Glomerular endothelial cell (primary cell): ENCODE results near the gene SCOC. TPM values are rescaled to one million over a fixed set of nuclear protein-coding genes. Genes with fewer than 3 reads are reported as not detected.
"Not testable (repeated sequence)": the region's sequence is repeated elsewhere in the genome, so short reads cannot be mapped to it uniquely, and the experiment has no call there.

ENCODE experiments used
- DNase-seq: peaks from one replicate; pipeline ENCODE4 v3.0.0-alpha.2; 2011; ENCODE audit warnings: low read depth, low spot score; ENCODE audit errors: extremely low read depth
- total RNA-seq: library from RNA; depleted of rRNA; stranded (reverse); fragments of >200 nt; gene quantifications from 2 replicates; pipeline ENCODE4 v1.2.3, GENCODE V29; 2015

SCOC gene
- total RNA-seq, 1 donor from 2014 or later: 45.7 TPM

- peak; percentile 89 for DNase-seq
These were observed 13.7 kb upstream of the SCOC start for GRCh38 chr4:140359562-140360427.

- no peak for DNase-seq
These were observed 12.3 kb upstream of the SCOC start for GRCh38 chr4:140361099-140361498.

GRCh38 chr4:140363051-140363450, 10.4 kb upstream of the SCOC start:
- DNase-seq: no peak

DNA sequence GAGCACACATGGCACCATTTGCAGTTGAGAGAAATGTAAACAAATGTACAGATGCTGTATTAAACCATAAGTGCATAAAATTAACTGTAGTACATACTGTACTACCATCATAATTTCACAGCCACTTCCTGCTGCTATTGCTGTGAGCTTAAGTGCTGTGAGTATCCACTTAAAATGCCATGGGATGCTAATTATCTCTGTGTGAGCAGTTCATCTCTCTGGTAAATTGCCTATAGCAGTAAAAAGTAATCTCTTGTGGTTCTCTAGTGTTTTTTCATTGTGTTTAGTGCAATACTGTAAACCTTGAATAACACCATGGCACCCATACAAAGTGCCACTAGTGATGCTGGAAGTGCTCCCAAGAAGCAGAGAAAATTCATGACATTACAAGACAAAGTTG, 9.9 kb upstream of the SCOC start:
- no peak for DNase-seq

DNA sequence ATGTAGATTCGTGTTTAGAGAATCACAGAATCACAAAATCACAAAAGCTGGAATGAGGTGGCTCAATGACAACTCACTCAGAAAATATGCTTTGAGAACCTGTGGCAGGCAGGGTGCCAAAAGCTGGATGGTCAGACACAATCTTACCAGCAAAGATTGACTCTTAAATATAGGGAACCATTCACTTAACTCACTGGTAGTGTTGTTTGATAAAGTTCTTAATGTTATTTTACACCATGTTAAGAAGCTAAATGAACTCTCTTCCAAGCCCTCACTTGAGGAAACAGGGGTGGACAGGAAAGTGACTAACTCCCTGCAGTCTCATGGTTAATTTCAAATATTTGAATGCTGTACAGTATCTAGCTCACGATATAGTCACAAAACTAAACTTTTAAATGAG, 5.7 kb upstream of the SCOC start:
- DNase-seq: no peak

- no peak for DNase-seq
These were observed 4.8 kb upstream of the SCOC start for GRCh38 chr4:140368686-140369085.

- DNase-seq: no peak
These were observed 607 bp upstream of the SCOC start for GRCh38 chr4:140372751-140373327.

- no peak for DNase-seq
These were observed 658 bp downstream of the SCOC start for GRCh38 chr4:140374130-140374477.

GRCh38 chr4:140382732-140383131, 9.3 kb downstream of the SCOC start:
- DNase-seq: no peak

DNA sequence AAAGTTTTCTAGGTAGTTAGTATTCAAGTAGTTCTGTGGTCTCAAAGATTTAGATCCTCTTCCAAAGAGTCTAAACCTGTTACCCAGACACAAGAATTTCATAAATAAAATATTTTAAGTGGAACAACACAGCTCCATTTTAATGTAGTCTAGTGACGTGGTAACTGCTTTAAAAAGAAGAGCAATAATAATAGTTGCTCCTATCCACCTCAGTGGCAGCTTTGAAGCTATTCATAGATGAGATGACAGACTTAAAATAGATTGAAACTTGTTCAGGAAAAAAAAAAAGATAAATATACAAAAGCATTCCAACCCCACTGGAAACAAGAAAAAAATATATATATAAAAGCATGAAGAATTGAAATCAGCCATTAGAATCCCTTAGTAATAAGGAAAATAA, 14.6 kb downstream of the SCOC start:
- DNase-seq: no peak

- no peak for DNase-seq
These were observed 22.2 kb downstream of the SCOC start for GRCh38 chr4:140395668-140396067.

- DNase-seq: no peak
These were observed 26.7 kb downstream of the SCOC start for GRCh38 chr4:140400111-140400510.

GRCh38 chr4:140406292-140406691, 32.8 kb downstream of the SCOC start:
- no peak for DNase-seq

DNA sequence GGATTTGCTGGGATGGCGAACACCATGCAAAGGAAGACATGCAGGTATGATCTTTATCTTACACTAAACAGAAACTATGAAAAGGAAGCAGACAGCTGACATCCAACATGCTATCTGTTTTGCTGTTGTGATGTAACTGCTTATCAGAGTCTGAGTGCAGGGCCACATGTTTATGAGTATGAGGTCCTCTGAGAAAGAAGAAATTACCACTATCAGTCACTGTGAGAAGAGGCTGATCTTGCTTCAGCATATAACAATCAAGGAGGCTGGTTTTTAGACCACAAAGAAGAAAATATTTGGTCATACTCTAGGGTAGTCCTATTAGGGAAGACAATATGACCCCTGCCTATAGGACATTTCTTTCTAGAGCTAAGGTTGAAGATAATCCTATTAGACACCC, 35.5 kb downstream of the SCOC start:
- DNase-seq: no peak

- DNase-seq: not testable (repeated sequence)
These were observed 39.9 kb downstream of the SCOC start for GRCh38 chr4:140413130-140413969.

GRCh38 chr4:140423106-140423505, 49.7 kb downstream of the SCOC start:
- DNase-seq: no peak

GRCh38 chr4:140426610-140427105, 53.2 kb downstream of the SCOC start:
- no peak for DNase-seq

DNA sequence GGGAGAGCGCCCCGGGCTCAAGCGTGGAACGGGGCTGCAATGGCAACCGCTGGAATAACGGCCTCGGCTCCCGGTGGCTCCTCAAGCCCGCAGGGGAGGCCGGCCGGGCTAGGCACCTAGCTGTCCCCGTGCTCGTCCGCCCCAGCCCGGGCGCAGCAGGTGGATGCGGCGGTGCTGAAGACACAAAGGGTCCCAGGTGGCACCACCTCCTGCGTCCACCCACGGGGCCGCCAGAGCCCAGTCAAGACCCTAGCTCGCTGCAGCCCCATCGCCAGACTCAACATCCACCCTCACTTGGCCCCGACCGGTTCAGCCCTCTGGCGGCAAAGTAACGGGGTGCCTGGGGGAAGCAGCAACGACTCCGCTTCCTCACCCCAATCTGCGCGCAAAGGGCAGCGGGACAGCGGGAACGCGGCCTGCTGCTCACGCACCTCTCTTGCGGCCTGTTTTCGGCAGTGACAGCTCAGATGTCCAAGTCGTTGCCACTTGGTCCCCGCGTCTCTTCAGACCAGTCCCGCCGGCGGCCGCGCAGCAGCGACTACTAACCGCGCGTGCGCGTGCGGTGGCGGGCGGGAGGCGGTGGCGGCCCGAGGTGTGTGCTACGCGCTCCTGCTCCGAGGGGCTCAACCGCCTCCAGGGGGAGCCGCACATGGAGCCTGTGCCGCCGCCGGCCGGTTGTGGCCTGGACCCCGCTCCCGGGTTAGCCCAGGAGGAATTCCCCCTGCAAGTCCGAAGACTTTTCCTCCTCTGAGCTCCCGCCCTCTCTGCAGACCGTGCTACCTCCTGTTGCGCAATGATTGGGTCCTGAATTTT, 53.9 kb downstream of the SCOC start, which contains the start of gene CLGN:
Gene CLGN (minus strand): TSS at position 543 of the 813 bp plus-strand sequence. CDS start 14,570 bp downstream, outside the sequence.
- no peak for DNase-seq

DNA sequence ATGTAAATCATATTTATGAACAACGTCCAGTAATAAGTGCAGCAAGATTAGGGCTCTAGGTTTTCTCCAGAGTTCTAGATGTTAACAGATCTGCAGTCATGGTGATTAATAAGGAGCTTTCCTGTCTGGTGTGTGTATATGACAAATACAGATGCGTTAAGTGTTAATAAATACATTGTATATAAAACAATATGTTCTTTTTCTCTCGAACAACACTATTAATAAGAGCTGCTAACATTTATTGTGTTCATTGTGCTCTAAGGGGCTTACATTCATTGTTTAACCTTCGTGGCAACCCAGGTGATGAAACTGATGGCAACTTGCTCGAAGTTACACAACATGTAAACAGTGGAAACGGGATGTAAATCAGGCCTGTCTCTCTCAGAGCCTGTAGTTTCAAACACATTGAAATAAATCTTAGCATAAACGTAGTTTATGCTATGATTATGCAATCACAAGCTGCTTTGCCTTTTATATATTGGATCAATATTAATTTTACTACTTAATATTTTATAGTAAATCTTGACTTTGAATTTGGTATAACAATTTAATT, 54.5 kb downstream of the SCOC start:
- no peak for DNase-seq
